RWPE1 (cell line): Measurements from ENCODE around the gene VPS35.

Source experiments
- CTCF ChIA-PET: fragments of 350-600 bp; sonication (Branson Sonifier 250); formaldehyde crosslinking; extraction: SDS; loops from one replicate; lab custom pipeline; 2021; lab: Yijun Ruan, JAX
- POLR2A ChIA-PET: fragments of 400-600 bp; formaldehyde crosslinking; extraction: SDS; loops from one replicate; lab custom pipeline; 2020; ENCODE audit warnings: antibody characterized with exemption; ENCODE audit not compliant: low non-redundant PET; lab: Yijun Ruan, JAX
- DNase-seq: peaks from one replicate; pipeline ENCODE4 v3.0.0; 2012; ENCODE audit warnings: low spot score
- H3K27ac ChIP-seq: fragments of 450-650 bp; 2 replicates; pipeline ENCODE4 v1.5.1; 2017
- TF ChIP-seq, protein P1 (sequence below): fragments of 450-650 bp; conservative IDR thresholded peaks from 2 replicates; pipeline ENCODE4 v1.5.1; 2017; ENCODE audit warnings: low read depth, mild to moderate bottlenecking

The VPS35 gene

GRCh38 chr16:46714797-46715591 lies 26.0 kb upstream of the VPS35 start:
- no peak for DNase-seq
- ChIA-PET POLR2A (no interaction called here), CTCF (no interaction called here)
- TF ChIP-seq, protein P1, sequence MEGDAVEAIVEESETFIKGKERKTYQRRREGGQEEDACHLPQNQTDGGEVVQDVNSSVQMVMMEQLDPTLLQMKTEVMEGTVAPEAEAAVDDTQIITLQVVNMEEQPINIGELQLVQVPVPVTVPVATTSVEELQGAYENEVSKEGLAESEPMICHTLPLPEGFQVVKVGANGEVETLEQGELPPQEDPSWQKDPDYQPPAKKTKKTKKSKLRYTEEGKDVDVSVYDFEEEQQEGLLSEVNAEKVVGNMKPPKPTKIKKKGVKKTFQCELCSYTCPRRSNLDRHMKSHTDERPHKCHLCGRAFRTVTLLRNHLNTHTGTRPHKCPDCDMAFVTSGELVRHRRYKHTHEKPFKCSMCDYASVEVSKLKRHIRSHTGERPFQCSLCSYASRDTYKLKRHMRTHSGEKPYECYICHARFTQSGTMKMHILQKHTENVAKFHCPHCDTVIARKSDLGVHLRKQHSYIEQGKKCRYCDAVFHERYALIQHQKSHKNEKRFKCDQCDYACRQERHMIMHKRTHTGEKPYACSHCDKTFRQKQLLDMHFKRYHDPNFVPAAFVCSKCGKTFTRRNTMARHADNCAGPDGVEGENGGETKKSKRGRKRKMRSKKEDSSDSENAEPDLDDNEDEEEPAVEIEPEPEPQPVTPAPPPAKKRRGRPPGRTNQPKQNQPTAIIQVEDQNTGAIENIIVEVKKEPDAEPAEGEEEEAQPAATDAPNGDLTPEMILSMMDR, result no peak
- H3K27ac ChIP-seq, result no peak overlapping the region

DNA sequence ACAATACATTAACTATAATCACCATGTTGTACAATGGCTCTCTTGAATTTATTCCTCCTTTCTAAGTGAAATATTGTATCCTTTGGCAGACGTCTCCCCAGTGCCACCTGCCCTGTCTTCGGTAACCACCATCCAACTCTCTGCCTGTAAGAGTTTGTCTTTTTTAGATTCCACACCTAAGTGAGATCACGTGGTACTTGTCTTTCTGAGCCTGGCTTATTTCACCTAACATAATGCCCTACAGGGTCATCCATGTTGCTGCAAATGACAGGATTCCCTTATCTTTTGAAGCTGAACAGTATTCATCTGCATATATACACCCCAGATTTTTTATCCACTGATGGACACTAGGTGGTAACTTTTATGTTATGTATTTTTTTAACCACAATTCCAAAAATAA lies 24.7 kb upstream of the VPS35 start:
- ChIA-PET CTCF (no interaction called here), POLR2A (no interaction called here)
- TF ChIP-seq, protein P1, result no peak
- no peak overlapping the region for H3K27ac ChIP-seq
- DNase-seq, result no peak

- TF ChIP-seq, protein P1, result no peak
- no peak overlapping the region for H3K27ac ChIP-seq
- POLR2A ChIA-PET, result no interaction called here
- CTCF ChIA-PET, result no interaction called here
- DNase-seq, result no peak
These were observed 23.9 kb upstream of the VPS35 start for GRCh38 chr16:46712911-46713310.

- POLR2A ChIA-PET, result no interaction called here
- H3K27ac ChIP-seq, result no peak overlapping the region
- CTCF ChIA-PET, result interaction anchor here (0.6 kb wide), 1 partner anchor 62 kb away, joined by 3 read pairs; no protein-coding TSS in a partner anchor
- DNase-seq, result no peak
- TF ChIP-seq, protein P1, result no peak
These were observed 22.4 kb upstream of the VPS35 start for GRCh38 chr16:46711106-46712058.

DNA sequence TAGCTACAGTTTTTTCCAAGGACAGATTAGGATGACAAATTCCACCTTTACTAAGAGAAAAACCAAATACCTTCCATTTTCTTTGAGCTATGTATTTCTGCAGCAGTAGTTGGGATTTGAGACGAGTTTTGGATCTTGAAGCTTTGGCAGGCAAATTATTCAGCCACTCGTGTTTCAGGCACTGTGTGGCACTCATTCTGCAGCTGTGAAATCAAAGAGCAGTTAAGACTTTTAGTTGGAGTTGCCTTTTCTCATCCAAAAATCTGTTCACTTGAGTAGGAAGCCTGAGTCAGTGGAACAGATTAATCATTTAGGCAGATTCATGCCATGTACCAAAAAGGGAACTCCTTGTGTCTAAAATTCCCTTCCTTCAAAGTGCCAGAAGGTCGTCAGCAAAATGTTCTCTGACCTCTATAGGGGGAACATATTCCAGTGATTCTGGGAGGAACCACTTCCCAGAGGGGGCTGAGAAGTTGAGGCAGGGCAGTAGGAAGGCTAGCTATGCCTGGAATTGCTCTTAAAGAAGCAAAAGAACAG lies 20.6 kb upstream of the VPS35 start:
- TF ChIP-seq, protein P1, result no peak
- H3K27ac ChIP-seq, result no peak overlapping the region
- CTCF ChIA-PET, result no interaction called here
- no peak for DNase-seq
- POLR2A ChIA-PET, result no interaction called here

GRCh38 chr16:46706642-46707041 lies 17.7 kb upstream of the VPS35 start:
- TF ChIP-seq, protein P1, result no peak
- ChIA-PET CTCF (interaction anchor here (0.7 kb wide), 1 partner anchor 66 kb away, joined by 3 read pairs; no protein-coding TSS in a partner anchor), POLR2A (no interaction called here)
- no peak overlapping the region for H3K27ac ChIP-seq
- no peak for DNase-seq
